Uterus (tissue), 4 donors: ENCODE results near the gene OR9A2. TPM values are rescaled to one million over a fixed set of nuclear protein-coding genes. Genes with fewer than 3 reads are reported as not detected.

ENCODE experiments used
- DNase-seq, 2 donors: peaks; one replicate each; pipeline ENCODE4 v3.0.0-alpha.2; 2019 to 2020
- H3K27ac ChIP-seq, 2 donors: fragments of 200-600 bp; sonication (generic); 1 replicate in 1 of 2; 2 replicates in 1 of 2; pipeline ENCODE4 v1.5.1; 2016 to 2018
- H3K27me3 ChIP-seq, 2 donors: fragments of 200-600 bp; sonication (generic); one replicate each; pipeline ENCODE4 v1.5.1; 2018 to 2019; ENCODE audit warnings: control low read depth in 1 of 2
- H3K36me3 ChIP-seq, 2 donors: fragments of 200-600 bp; sonication (generic); one replicate each; pipeline ENCODE4 v1.5.1; 2019; ENCODE audit warnings: control low read depth in 1 of 2
- H3K4me1 ChIP-seq, 2 donors: fragments of 200-600 bp; sonication (generic); one replicate each; pipeline ENCODE4 v1.5.1; 2018 to 2019; ENCODE audit warnings: control low read depth in 1 of 2
- H3K4me3 ChIP-seq, 2 donors: fragments of 200-600 bp; sonication (generic); 1 replicate in 1 of 2; 2 replicates in 1 of 2; pipeline ENCODE4 v1.5.1; 2018 to 2019; ENCODE audit warnings: mild to moderate bottlenecking in 1 of 2
- H3K9me3 ChIP-seq, 2 donors: fragments of 200-600 bp; sonication (generic); one replicate each; pipeline ENCODE4 v1.5.1; 2019; ENCODE audit warnings: control low read depth in 1 of 2
- POLR2A ChIP-seq, 2 donors: fragments of 450-650 bp; IDR thresholded peaks; one replicate each; pipeline ENCODE4 v1.6.1; 2016; ENCODE audit warnings: antibody characterized with exemption in 2 of 2, mild to moderate bottlenecking in 1 of 2, moderate library complexity in 1 of 2
- intact Hi-C: fragments of 100-400 bp; cut with DNase I; formaldehyde crosslinking; loops from one replicate; pipeline ENCODE4 v1.15.1; 2023; ENCODE audit warnings: low total_unique reads
- total RNA-seq, 4 donors: library from RNA; depleted of rRNA in 3 of 4; stranded (reverse); fragments of >200 nt in 3 of 4; gene quantifications; one replicate each; pipeline versions ENCODE4 v1.1.0 to v1.2.4, GENCODE V29; 2014 to 2023
- TF ChIP-seq, protein P1 (sequence below), 4 experiments: fragments of 200-600 bp in 2 of 4; fragments of 450-650 bp in 2 of 4; sonication (generic) in 2 of 4; IDR thresholded peaks; one replicate each; pipeline ENCODE4 v1.5.1; 2016 to 2019; ENCODE audit warnings: antibody characterized with exemption in 4 of 4, mild to moderate bottlenecking in 2 of 4, moderate library complexity in 1 of 4
- donor health status: DM: yes; HTN: yes; CAD: no.

The OR9A2 gene, protein sequence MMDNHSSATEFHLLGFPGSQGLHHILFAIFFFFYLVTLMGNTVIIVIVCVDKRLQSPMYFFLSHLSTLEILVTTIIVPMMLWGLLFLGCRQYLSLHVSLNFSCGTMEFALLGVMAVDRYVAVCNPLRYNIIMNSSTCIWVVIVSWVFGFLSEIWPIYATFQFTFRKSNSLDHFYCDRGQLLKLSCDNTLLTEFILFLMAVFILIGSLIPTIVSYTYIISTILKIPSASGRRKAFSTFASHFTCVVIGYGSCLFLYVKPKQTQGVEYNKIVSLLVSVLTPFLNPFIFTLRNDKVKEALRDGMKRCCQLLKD
- total RNA-seq: 1 to 10 TPM in 2 of 4 donors, not detected in 2; 1.0 to 2.4 TPM

GRCh38 chr7:143027032-143027431, at the start of gene OR9A2:
Gene OR9A2 (minus strand): TSS chr7:143027132. CDS start chr7:143027132, 0 bp downstream.
- intact Hi-C loops: no loop called here
- TF ChIP-seq, protein P1, sequence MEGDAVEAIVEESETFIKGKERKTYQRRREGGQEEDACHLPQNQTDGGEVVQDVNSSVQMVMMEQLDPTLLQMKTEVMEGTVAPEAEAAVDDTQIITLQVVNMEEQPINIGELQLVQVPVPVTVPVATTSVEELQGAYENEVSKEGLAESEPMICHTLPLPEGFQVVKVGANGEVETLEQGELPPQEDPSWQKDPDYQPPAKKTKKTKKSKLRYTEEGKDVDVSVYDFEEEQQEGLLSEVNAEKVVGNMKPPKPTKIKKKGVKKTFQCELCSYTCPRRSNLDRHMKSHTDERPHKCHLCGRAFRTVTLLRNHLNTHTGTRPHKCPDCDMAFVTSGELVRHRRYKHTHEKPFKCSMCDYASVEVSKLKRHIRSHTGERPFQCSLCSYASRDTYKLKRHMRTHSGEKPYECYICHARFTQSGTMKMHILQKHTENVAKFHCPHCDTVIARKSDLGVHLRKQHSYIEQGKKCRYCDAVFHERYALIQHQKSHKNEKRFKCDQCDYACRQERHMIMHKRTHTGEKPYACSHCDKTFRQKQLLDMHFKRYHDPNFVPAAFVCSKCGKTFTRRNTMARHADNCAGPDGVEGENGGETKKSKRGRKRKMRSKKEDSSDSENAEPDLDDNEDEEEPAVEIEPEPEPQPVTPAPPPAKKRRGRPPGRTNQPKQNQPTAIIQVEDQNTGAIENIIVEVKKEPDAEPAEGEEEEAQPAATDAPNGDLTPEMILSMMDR (IDR thresholded peaks at IDR 0.05): no peak
- TF ChIP-seq POLR2A (IDR thresholded peaks at IDR 0.05): no peak
- Histone ChIP-seq H3K4me1 (no peaks in the 10 kb centered on the region), H3K27me3 (no peaks in the 10 kb centered on the region), H3K27ac (no peak within 1 kb of the TSS), H3K4me3 (no peak within 1 kb of the TSS), H3K9me3 (no peaks in the 10 kb centered on the region), H3K36me3 (no peaks in the 10 kb centered on the region)
- DNase-seq: no peak

DNA sequence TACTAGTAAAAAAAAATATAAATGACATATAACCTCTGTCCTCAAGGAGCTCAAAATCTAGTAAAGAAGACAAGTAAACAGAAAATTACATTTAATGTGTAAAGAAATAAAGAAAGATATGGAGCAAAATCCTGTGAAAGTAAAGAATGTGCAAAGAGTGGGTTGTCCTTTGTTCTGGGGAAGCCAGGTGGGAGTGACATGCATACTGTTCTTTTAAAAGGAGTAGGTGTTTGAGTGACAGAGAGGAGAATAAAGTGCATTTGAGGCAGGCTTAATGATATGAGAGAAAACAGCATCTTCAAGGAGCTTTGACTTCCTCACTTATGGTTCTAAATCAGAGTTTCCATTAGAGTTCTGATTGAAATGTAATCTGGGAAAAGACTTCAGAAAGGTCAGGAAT, 47.2 kb upstream of the OR9A2 start:
- Histone ChIP-seq H3K4me3 (no peak overlapping the region), H3K27ac (no peak overlapping the region), H3K36me3 (no peaks in the 10 kb centered on the region), H3K4me1 (no peaks in the 10 kb centered on the region), H3K9me3 (no peaks in the 10 kb centered on the region), H3K27me3 (no peaks in the 10 kb centered on the region)
- no peak for DNase-seq
- intact Hi-C loops: no loop called here
- TF ChIP-seq, protein P1 (IDR thresholded peaks at IDR 0.05): no peak
- TF ChIP-seq POLR2A (IDR thresholded peaks at IDR 0.05): no peak

- H3K4me1 ChIP-seq: no peaks in the 10 kb centered on the region
- H3K27ac ChIP-seq: no peak overlapping the region
- no peak for TF ChIP-seq POLR2A (IDR thresholded peaks at IDR 0.05)
- no peaks in the 10 kb centered on the region for H3K9me3 ChIP-seq
- H3K4me3 ChIP-seq: no peak overlapping the region
- no peaks in the 10 kb centered on the region for H3K36me3 ChIP-seq
- intact Hi-C loops: no loop called here
- DNase-seq: no peak
- H3K27me3 ChIP-seq: no peaks in the 10 kb centered on the region
Measured at GRCh38 chr7:143073556-143073955, 46.6 kb upstream of the OR9A2 start.

- TF ChIP-seq, protein P1 (IDR thresholded peaks at IDR 0.05): no peak
- no peak for TF ChIP-seq POLR2A (IDR thresholded peaks at IDR 0.05)
- DNase-seq: no peak
- H3K9me3 ChIP-seq: no peaks in the 10 kb centered on the region
- H3K36me3 ChIP-seq: no peaks in the 10 kb centered on the region
- no peaks in the 10 kb centered on the region for H3K4me1 ChIP-seq
- no peaks in the 10 kb centered on the region for H3K27me3 ChIP-seq
- no peak overlapping the region for H3K4me3 ChIP-seq
- intact Hi-C loops: no loop called here
- no peak overlapping the region for H3K27ac ChIP-seq
Measured at GRCh38 chr7:143069912-143070500, 43.1 kb upstream of the OR9A2 start.

- DNase-seq: no peak
- H3K9me3 ChIP-seq: no peaks in the 10 kb centered on the region
- no peaks in the 10 kb centered on the region for H3K36me3 ChIP-seq
- H3K4me3 ChIP-seq: no peak overlapping the region
- TF ChIP-seq POLR2A (IDR thresholded peaks at IDR 0.05): no peak
- TF ChIP-seq, protein P1 (IDR thresholded peaks at IDR 0.05): no peak
- no peaks in the 10 kb centered on the region for H3K27me3 ChIP-seq
- intact Hi-C loops: no loop called here
- no peak overlapping the region for H3K27ac ChIP-seq
- no peaks in the 10 kb centered on the region for H3K4me1 ChIP-seq
Measured at GRCh38 chr7:143068446-143068845, 41.5 kb upstream of the OR9A2 start.
